ENCODE data around the gene FAM89A. TPM values are rescaled to one million over a fixed set of nuclear protein-coding genes. Genes with fewer than 3 reads are reported as not detected.

Gene FAM89A
- polyA plus RNA-seq, 1 of the 3 experiments (the other 2 are of a cell fraction) = 2.7 TPM

- CTCF ChIA-PET = no interaction called here
Measured at GRCh38 chr1:231020139-231020601, 19.9 kb downstream of the FAM89A start.

GRCh38 chr1:231019711-231020110 lies 20.3 kb downstream of the FAM89A start:
- H3K4me1 ChIP-seq (ENCODE audit: control insufficient read depth in 1 of 2, insufficient read depth in 2 of 2, low read depth in 1 of 2, low read length in 1 of 2) = no peaks in the 10 kb centered on the region
- CTCF ChIA-PET = no interaction called here
- no peak overlapping the region for H2AFZ ChIP-seq (ENCODE audit: low read depth)
- H3K9me3 ChIP-seq = no peaks in the 10 kb centered on the region
- TF ChIP-seq FOSL2 (IDR thresholded peaks at IDR 0.05; ENCODE audit: borderline replicate concordance, low read depth) (no peak), RAD21 (IDR thresholded peaks at IDR 0.05; ENCODE audit: low read length) (no peak), YY1 (IDR thresholded peaks at IDR 0.05; ENCODE audit: low read depth) (no peak), JUND (IDR thresholded peaks at IDR 0.05) (no peak), TCF12 (IDR thresholded peaks at IDR 0.05) (no peak), EZH2phosphoT487 (IDR thresholded peaks at IDR 0.05; ENCODE audit: borderline replicate concordance, low read depth) (no peak), FOXJ3 (CRISPR knock-in tag; IDR thresholded peaks at IDR 0.05) (no peak), EP300 (IDR thresholded peaks at IDR 0.05; ENCODE audit: borderline replicate concordance in 1 of 2, low read depth in 1 of 2, low read length in 1 of 2) (no peak), USF2 (IDR thresholded peaks at IDR 0.05; ENCODE audit: borderline replicate concordance, low read depth, low read length) (no peak), FOXM1 (IDR thresholded peaks at IDR 0.05; ENCODE audit: low read depth) (no peak), CHD2 (IDR thresholded peaks at IDR 0.05; ENCODE audit: low read length, partially characterized antibody) (no peak), PBX3 (IDR thresholded peaks at IDR 0.05) (no peak), CTCF (IDR thresholded peaks at IDR 0.05) (no peak), GATA2 (CRISPR knock-in tag; IDR thresholded peaks at IDR 0.05) (no peak)
- POLR2A ChIA-PET = no interaction called here
- no peaks in the 10 kb centered on the region for H3K27me3 ChIP-seq (ENCODE audit: insufficient read depth)
- WGBS (ENCODE audit: low lambda C conversion rate) = 91% methylated on average over 11 of the region's 14 CpGs
- H3K79me2 ChIP-seq (ENCODE audit: insufficient read depth) = no peaks in the 10 kb centered on the region
- no peak overlapping the region for H3K27ac ChIP-seq (ENCODE audit: low read depth in 2 of 2, low read length in 1 of 2)
- H4K20me1 ChIP-seq (ENCODE audit: insufficient read depth) = no peaks in the 10 kb centered on the region
- no peak overlapping the region for H3K4me2 ChIP-seq
- H3K9me2 ChIP-seq = no peaks in the 10 kb centered on the region
- no peaks in the 10 kb centered on the region for H3F3A ChIP-seq (replicated peaks; ENCODE audit: insufficient read depth)
- no peak overlapping the region for H3K4me3 ChIP-seq (ENCODE audit: low read depth in 2 of 2, low read length in 1 of 2)
- H3K36me3 ChIP-seq (replicated peaks in 1 of 2; ENCODE audit: control insufficient read depth in 1 of 2, insufficient read depth in 2 of 2, low read length in 1 of 2) = no peaks in the 10 kb centered on the region
- H3K9ac ChIP-seq = no peak overlapping the region
- DNase-seq = no peak

More at GRCh38 chr1:231020139-231020601, 19.9 kb downstream of the FAM89A start:
- Histone ChIP-seq H3F3A (replicated peaks; ENCODE audit: insufficient read depth) (no peaks in the 10 kb centered on the region), H3K36me3 (replicated peaks in 1 of 2; ENCODE audit: control insufficient read depth in 1 of 2, insufficient read depth in 2 of 2, low read length in 1 of 2) (no peaks in the 10 kb centered on the region), H3K9me2 (no peaks in the 10 kb centered on the region), H3K79me2 (ENCODE audit: insufficient read depth) (no peaks in the 10 kb centered on the region), H4K20me1 (ENCODE audit: insufficient read depth) (no peaks in the 10 kb centered on the region), H3K4me2 (no peak overlapping the region), H2AFZ (ENCODE audit: low read depth) (no peak overlapping the region), H3K4me1 (ENCODE audit: control insufficient read depth in 1 of 2, insufficient read depth in 2 of 2, low read depth in 1 of 2, low read length in 1 of 2) (no peaks in the 10 kb centered on the region), H3K9me3 (no peaks in the 10 kb centered on the region), H3K27ac (ENCODE audit: low read depth in 2 of 2, low read length in 1 of 2) (no peak overlapping the region), H3K4me3 (ENCODE audit: low read depth in 2 of 2, low read length in 1 of 2) (no peak overlapping the region), H3K9ac (no peak overlapping the region), H3K27me3 (ENCODE audit: insufficient read depth) (no peaks in the 10 kb centered on the region)
- 69% methylated on average over 13 of the region's 14 CpGs for WGBS (ENCODE audit: low lambda C conversion rate)
- POLR2A ChIA-PET = no interaction called here
- TF ChIP-seq CHD2 (IDR thresholded peaks at IDR 0.05; ENCODE audit: low read length, partially characterized antibody) (no peak), CTCF (IDR thresholded peaks at IDR 0.05) (peak; percentile 22; the same call in 1 of the 2 replicates)
- no peak for DNase-seq
